Activated CD4-positive, alpha-beta T cell treated with anti-CD3 and anti-CD28 coated beads, Interleukin-2, Interleukin-6, amounts not matched to agents 100 ng/mL and 50 ng/mL, durations not matched to agents 16 hours and 8 hours (primary cell): ENCODE results near the gene COPA.
"Not testable (repeated sequence)": the region's sequence is repeated elsewhere in the genome, so short reads cannot be mapped to it uniquely, and the experiment has no call there.

ENCODE experiments used
- DNase-seq: peaks from one replicate; pipeline ENCODE4 v3.0.0-alpha.2; 2020

Gene COPA

DNA sequence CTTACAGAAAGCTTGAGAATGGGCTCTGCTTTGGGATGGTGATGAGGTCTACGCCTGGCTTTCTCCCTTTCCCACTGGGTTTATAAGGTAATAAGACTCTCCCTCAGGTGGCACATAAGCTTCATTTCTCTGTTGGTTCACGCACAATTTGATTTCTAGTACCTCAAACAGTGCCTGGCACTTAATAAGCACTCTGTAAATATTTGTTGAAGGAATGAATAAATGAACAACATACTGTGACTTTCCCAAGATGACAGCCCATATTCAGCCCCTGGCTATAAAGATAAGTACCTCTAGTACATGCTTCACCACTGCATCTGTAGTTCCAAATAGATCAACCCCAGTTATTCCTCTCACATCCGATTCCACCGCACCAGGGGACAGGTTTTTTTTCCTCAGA, 17.8 kb downstream of the COPA start:
- no peak for DNase-seq

DNA sequence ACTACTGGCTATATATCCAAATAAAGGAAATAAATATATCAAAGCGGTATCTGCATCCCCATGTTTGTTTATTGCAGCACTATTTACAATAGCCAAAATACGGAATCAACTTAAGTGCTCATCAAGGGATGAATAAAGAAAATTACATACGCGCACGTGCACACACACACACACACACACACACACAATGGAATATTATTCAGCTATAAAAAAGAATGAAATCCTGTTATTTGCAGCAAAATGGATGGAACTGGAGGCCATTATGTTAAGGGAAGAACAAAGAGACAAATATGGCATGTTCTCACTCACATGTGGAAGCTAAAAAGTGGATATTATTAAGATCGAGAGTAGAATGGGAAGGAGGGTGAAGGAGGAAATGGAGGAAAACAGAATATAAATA, 20.2 kb downstream of the COPA start:
- DNase-seq = no peak

DNA sequence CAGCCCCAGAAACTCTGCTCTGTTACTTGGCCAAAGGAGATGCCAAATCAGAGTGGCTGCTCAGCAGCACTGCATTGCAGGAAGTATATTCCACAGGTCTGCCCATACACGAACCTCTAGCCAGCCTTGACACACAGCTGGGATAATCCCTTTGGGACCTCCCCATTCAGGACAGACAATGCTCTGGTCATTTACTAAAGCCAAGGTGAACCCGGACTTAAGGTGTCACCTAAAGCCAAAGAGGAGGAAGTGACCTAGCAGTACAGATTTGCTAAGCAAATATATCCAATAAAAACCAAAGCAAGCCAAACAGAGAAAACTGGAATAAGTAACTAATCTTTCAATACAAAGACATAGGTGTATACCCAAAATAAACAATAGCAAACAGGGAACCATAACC, 27.7 kb downstream of the COPA start:
- no peak for DNase-seq

DNA sequence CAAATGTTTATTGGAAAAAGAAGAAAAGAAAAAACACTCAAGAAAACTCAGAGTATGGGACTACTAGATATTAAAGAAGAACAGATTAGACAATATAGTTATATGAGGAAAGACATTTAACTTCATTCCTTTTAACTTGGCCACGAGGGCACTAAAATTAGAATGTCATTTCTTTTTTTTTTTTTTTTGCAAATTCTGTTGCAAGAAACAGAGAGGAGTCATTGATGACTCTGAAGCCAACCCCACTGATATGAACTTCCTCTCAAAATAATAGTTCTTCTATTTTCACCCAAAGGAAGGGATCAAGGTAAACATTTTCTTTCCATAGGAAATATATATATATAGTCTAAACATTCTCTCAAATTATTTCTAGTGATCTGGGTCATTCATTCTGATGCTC, 33.5 kb downstream of the COPA start:
- no peak for DNase-seq

DNA sequence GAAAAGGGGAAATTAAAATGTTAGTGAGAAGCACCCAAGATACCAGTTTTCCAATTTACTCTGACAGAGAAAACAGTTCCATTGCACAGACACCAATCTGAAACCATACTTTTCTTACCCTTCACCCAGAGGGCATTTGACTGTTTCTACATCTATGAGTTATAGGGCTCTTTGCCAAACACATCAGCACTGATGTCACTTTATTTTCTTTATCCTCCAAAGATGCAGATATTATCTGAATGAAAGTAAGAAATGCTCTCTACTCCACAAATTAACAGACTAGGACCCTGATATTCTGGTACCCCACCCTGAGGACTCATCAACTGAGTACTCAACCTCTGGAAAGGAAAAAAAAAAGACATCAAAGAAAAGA, 33.9 kb downstream of the COPA start:
- DNase-seq = no peak

DNA sequence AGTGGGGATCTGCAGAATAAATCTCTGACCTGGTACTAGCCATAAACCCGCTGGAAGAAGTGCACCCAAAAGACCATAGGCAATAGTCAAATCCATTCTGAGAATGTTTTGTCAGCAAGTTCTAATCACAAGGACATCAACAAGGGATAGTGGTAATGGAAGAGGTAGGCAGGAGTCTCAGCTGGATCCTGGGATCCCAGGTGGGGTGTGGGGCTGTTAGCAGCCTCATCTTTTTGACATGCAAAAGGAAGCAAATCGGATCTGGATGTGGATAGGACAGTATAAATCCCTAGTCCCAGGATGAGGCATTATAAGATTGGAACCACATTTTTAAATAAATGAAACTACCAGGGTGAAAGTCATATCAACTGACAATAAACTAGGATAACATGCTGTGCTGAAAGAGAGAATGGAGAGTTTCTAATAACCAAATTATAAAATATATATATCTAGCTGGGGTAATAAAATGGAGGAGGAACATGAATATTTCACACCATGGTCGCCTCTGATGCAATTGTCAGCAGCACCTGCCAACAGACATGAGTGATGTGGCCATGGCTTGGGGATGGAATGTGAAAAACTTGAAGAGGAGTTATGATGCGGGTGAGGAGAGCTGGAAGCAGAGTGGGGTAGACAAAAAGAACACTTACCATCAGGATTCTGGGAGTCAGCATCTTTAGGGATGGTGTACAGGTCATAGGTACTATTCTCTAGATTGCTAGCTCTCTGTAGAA, 34.4 kb downstream of the COPA start:
- no peak for DNase-seq

DNA sequence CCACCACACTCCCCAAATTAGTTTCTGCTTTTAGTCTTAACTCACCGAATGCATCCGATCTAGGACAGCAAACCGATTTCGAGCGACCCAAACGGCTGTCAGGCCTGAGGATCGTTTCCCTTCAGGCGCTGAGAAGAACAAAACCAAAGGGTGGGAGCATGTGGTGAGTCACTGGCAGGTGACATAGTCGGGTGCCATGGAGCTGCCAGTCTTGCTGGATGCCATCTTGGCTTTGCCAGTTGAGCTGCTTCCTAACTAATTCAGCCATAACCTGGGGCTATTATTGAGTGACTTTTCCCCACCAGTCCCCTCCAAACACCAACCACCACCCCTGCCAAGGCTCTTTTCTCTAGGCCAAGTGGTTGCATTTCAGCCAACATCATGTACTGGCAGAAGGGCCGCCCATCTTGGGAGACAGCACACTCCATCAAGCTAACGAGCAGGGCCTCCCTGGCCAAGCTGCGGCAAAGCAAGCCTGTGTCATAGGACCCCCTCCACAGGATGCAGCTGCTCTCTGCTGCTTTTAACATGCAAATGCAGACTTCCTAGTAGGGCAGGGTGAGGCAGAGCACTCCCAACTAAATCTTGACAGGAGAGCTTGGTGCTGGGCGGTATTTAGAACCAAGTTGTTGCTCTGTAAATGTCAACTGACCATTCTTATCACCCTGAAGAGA, 35.8 kb downstream of the COPA start:
- DNase-seq = no peak

DNA sequence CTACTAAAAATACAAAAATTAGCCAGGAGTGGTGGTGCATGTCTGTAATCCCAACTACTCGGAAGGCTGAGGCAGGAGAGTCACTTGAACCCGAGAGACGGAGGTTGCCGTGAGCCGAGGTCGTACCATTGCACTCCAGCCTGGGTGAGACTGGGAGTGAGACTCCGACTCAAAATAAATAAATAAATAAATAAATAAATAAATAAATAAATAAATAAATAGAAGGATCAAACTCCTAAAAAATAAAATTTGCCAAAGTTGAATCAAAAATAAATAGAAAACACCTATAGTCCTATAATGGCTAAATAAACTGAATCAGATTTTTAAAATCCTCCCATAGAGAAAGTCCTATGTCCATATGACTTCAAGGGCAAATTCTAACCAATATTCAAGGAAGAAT, 42.9 kb downstream of the COPA start:
- no peak for DNase-seq

DNA sequence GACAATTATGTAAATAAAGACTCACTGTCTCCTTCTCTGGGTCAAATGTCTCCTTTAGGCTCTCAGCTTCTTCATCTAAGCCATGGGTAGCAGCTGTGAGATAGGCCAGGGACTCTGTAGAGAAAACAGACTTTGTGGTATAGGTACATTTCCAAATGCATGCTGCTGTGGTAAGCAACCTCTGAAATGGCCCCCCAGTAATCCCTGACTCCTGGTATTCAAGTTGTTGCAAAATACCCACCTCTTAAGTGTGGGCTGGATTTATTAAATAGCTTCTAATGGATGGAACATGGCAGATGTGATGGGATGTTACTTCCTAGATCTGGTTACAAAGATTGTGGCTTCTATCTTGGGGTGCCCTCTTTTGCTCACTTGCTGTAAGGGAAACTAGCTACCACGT, 47.0 kb downstream of the COPA start:
- no peak for DNase-seq

DNA sequence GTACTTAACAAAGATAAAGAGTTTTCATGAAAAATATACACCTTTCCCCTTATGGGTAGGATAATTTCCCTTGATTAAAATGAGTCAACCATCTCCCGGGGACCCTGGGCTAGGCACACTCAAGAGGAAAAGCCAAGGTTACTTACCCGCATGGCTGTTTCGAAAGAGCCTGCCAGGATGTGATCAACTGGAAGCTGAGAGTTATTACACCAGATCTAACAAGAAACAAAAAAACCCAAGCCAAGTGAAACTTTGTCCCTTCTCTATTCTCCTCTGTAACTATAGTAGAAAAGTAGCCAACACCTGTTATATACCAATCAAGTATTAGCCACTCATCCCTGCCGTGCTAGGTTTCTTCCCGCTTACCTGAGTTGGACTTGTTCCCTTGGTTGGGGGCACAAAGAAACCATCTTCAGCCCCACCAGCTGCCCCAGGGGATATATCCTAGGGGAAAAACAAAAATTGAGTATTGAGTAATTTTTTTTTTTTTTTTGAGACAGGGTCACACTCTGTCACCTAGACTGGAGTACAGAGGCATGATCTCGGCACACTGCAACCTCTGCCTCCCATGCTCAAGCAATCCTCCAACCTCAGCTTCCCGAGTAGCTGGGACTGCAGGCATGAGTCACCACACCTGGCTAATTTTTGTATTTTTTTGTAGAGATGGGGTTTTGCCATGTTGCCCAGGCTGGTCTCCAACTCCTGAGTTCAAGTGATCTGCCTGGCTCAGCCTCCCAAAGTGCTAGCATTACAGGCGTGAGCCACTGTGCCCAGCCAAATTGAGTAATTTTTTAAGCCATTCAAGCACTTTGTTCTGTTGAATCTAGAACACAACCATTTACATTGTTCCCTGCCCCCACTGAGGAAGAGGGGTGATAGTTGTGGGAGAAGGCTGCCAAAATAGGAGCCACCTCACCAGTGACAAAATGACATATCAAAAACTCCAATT, 49.8 kb downstream of the COPA start:
- no peak for DNase-seq

DNA sequence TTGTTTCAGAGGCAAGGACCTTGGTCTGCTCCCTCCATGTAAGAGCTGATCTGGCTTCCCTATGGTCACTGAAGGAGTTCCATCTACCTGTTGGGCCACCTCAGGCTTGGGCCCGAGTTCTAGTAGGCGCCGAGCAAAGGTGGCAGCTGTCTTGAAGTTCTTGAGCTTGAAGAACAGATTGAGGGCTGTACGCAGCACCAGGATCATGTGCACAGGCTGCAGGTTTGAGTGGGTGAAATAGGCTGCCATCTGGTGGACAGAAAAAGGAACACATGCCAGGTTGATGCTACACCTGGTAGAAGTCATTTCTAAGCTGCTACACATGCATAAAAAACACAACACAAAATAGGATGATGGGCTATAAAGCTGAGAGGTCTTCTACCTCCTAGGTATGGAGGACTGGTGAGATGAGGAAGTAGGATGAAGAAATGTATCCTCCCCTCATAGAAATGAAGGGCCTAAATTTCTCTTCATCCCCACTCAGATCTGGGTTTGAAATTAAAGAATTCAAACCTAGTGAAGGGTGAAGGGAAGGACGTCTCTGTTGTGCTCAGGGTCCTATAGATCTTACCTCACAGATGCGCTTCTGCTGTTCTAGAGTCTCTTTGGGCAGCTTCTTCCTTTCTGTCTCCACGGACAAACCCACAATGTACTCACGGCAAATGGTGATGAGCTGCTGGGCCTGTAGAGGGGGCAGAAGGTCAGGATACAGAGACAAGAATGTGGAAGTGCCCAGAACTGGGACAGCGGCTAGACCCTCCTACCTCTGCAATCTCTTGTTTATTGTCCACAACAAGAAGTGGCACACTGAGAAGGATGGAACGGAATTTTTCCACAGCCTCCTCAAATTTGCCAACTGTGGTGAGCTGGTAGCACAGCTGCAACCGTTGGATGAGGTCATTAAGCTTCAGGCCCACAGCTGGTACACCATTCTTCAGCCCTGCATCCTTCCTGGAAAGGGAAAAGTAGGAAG, 51.5 kb downstream of the COPA start:
- DNase-seq = peak; percentile 76

DNA sequence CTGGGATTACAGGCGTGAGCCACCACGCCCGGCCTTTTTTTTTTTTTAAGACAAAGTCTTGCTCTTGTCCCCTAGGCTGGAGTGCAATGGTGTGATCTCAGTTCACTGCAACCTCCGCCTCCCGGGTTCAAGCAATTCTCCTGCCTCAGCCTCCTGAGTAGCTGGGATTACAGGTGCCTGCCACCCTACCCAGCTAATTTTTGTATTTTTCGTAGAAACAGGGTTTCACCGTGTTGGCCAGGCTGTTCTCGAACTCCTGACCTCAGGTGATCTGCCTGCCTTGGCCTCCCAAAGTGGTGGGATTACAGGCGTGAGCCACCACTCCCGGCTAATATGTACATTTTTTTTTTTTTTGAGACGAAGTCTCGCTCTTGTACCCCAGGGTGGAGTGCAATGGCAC, 55.3 kb downstream of the COPA start:
- DNase-seq = not testable (repeated sequence)

DNA sequence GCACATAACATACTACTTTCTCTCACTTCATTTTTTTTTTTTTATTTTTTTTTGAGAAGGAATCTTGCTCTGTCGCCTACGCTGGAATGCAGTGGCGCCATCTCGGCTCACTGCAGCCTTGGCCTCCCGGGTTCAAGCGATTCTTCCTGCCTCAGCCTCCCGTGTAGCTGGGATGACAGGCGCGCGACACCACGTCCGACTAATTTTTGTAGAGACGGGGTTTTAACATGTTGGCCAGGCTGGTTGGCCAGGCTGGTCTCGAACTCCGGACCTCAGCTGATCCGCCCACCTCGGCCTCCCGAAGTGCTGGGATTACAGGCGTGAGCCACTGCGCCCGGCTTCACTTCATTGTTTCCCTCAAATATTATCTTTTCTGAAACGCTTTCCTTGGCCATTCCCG, 57.5 kb downstream of the COPA start:
- DNase-seq = no peak

DNA sequence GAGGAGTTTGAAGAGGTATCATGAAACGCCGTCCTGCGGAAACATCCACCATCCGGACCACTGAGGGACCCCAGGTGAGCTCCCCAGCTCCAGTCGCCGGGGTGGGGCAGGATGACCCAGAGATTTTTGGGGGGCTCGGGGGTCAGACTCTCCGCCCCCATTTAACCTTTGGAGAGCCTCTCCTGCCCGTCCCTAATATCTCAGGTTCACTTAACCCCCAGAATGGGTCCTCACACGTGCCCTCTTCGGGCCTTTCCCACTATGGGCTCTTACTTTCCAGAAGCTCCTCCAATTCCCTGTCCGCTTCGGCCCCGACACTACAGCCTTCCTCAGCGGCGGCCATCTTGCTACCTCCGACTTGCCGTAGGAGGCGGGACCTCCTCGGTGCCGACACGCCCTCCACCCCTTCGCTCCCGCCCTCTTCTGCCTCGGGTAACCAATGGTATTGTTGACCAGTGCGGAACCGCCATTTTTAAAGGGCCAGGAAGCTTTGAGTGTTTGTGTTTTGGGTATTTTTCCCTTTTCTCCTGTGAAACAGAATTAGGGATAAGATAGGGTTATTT, 58.2 kb downstream of the COPA start, which contains the start of gene PEX19:
Gene PEX19, minus strand, starts transcription at position 352 of the 563 bp plus-strand sequence. Its CDS starts 9 bp downstream, at position 343.
- peak; percentile 96 for DNase-seq

DNA sequence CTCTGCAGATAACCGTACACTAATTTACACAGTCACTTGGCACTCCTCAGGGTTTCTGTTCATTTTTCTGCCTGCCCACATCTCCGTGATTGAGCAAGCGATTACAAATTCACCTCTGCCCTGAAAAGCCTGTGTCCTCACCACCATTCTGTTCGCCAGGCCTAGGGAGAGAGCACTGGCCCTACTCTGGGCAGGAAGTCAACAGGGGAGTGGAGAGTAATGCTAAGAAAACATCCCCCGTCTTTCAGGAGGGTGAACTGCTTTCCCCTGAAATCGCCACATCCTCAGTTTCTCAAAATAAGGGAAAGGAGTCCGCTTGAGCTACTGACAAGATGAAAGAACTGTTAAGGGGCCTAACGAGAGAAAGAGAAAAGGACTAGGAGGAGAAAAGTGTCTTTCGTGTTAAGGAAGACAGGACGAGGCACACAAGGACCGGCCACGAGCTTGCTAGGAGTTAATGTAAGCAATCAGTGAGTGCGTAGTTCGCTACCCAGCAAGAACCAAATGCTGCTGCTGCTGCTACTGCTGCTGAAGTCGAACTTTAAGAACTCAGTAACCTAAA, 58.7 kb downstream of the COPA start:
- peak; percentile 30 for DNase-seq

DNA sequence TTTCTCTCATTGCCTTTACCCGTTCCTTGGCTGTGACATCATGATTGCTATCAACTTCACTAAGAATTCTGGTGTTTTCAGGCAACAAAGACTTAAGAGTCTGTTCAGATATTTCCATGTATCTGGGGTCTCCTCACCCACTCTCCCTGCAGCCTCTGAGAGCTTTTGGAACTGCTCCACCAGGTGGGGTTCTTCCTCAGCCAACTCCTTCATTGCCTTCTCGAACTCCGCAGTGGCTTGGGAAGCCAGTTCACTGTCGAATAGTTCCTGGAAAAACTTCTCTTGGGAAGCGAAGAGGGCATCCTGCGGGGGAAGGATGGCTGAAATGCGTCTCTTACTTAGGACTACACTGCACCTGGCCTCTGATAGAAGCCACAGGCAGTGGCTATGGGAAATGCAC, 60.2 kb downstream of the COPA start:
- no peak for DNase-seq

DNA sequence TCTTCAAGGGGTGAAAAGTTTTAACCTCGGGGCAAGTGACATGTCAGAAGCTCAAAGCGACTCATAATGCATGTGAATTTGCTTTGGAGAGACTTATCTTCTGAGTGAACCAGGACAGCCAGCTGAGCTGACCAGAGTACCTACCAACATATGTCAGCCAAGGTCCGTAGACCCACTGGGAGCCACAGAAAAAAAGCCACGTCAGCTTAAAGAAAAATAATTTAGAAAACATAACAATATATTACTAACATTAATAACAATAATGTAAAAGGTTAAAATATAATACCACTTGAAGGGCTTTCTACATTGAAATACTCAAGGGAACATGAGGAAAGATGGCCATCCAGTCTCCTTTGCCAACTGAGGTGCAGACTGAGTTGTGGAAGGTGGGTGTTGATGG, 65.1 kb downstream of the COPA start:
- DNase-seq = no peak

DNA sequence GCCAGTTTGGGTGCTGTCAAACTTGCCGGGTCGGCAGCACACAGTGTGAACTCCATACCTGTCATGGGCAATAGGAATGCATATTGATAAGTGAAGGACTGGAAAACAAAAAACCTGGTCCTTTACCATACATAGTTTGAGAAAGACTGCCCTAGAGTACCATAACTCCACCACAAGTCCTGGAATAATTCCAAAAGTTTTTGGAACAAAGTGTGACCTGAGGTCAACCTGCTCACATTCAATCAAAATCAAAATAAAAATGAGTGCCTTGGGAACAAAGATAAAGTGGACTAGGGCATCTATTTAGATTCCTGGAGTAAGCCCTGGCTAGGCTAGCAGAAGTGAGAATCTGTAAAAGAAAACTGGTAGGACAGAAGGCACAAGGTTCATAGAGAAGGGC, 65.7 kb downstream of the COPA start:
- DNase-seq = no peak

DNA sequence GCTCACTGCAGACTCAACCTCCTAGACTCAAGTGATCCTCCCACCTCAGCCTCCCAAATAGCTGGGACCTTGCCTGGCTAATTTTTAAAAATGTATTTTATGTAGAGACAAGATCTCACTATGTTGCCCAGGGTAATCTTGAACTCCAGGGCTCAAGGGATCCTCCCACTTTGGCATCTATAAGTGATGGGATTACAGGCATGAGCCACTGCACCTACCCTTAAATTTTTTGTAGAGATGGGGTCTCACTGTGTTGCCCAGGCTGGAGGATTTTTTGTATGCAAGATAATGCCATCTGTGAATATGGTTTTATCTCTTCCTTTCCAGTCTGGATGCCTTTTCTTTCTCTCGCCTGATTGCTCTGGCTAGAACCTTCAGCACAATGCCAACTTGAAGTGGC, 72.0 kb downstream of the COPA start:
- DNase-seq = no peak

DNA sequence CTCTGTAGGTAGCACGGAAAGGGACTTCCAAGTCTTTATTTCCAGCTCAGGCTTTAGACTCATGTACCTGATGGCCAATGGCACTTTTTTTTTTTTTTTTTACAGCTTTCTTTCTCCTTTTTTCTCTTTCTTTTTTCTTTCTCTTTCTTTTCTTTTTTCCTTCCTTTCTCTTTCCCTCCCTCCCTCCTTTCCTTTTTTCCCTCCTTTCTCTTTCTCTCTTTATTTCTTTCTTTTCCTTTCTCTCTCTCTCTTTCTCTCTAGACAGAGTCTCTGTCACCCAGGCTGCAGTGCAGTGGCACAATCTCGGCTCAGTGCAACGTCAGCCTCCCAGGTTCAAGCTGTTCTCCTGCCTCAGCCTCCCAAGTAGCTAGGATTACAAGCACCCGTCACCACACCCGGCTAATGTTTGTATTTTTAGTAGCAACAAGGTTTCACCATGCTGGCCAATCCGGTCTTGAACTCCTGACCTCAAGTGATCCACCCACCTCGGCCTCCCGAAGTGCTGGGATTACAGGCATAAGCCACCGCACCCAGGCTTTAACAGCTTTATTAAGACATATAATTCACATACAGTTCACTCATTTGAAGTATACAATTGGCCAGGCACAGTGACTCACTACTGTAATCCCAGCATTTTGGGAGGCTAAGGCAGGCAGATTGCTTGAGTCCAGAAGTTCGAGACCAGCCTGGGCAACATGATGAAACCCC, 75.6 kb downstream of the COPA start:
- DNase-seq = no peak

DNA sequence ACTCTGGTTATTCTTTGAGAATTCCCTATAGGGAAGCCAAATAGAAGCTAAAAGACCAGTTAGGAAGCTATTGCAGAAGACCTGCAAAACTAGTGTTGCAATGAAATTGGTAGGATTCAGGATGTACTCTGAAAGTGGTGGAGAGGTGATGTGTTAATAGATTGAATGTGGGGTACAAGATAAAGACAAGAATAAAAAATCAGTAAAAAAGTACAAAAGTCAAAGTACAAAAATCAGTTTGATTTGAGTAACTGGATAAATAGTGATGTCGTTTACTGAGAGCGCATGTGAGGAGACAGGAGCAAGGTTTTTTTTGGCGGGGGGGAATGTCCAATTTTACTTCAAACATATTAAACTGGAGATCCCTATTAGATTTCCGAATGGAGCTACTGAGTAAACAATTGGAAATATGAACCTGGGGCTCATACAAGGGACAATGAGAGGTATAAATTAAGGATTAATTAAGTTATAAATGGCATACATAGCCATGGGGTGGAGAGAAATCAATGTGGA, 78.2 kb downstream of the COPA start:
- DNase-seq = no peak
